ENCODE data around the gene EPAS1. TPM values are rescaled to one million over a fixed set of nuclear protein-coding genes. Genes with fewer than 3 reads are reported as not detected.

EPAS1 gene
- total and polyA plus RNA-seq, 4 donors: 26.2 to 193 (median 61.1) TPM

GRCh38 chr2:46284796-46285195 is 12.4 kb upstream of the EPAS1 start (continued):
- TF ChIP-seq CTCF (IDR thresholded peaks at IDR 0.05; ENCODE audit: low read depth, low read length, missing input control): no peak

- DNase-seq (ENCODE audit: low spot score): no peak
- no peak overlapping the region for H3K27ac ChIP-seq (ENCODE audit: low read depth in 1 of 2, low read length in 2 of 2)
- TF ChIP-seq TAF1 (conservative IDR thresholded peaks at IDR 0.05) (no peak), ATF3 (IDR thresholded peaks at IDR 0.05) (no peak), MAX (IDR thresholded peaks at IDR 0.05) (no peak), FOXA1 (IDR thresholded peaks at IDR 0.05) (no peak), CTCF (IDR thresholded peaks at IDR 0.05; ENCODE audit: low read depth, low read length, missing input control) (no peak), HNF4G (IDR thresholded peaks at IDR 0.05) (no peak), ZBTB33 (IDR thresholded peaks at IDR 0.05) (no peak), RXRA (IDR thresholded peaks at IDR 0.05) (no peak), YY1 (IDR thresholded peaks at IDR 0.05) (no peak), SP1 (IDR thresholded peaks at IDR 0.05) (no peak), REST (IDR thresholded peaks at IDR 0.05) (no peak), GABPA (IDR thresholded peaks at IDR 0.05 in 1 of 2, conservative IDR thresholded peaks at IDR 0.05 in 1 of 2) (no peak), HNF4A (conservative IDR thresholded peaks at IDR 0.05) (no peak), JUND (IDR thresholded peaks at IDR 0.05) (no peak), NR2F2 (IDR thresholded peaks at IDR 0.05) (no peak), RAD21 (IDR thresholded peaks at IDR 0.05) (no peak), EGR1 (IDR thresholded peaks at IDR 0.05; ENCODE audit: low read depth in 2 of 2) (no peak), FOXA2 (IDR thresholded peaks at IDR 0.05) (no peak)
Observed at GRCh38 chr2:46286715-46287114, 10.5 kb upstream of the EPAS1 start.

More at GRCh38 chr2:46286715-46287114, 10.5 kb upstream of the EPAS1 start:
- H3K36me3 ChIP-seq (ENCODE audit: control insufficient read depth in 4 of 4, insufficient read depth in 3 of 4, low read depth in 1 of 4, low read length in 3 of 4): no peaks in the 10 kb centered on the region
- H3K4me1 ChIP-seq (ENCODE audit: control insufficient read depth in 4 of 4, insufficient read depth in 4 of 4, low read length in 3 of 4): peaks cover 3 to 15% (median 13%) of the 10 kb centered on the region in 4 donors
- 96% methylated on average over 3 of the region's 3 CpGs for WGBS
- H3K9ac ChIP-seq (ENCODE audit: low read depth in 1 of 2, low read length in 2 of 2): no peak overlapping the region
- H3K27me3 ChIP-seq (ENCODE audit: control insufficient read depth in 4 of 4, insufficient read depth in 4 of 4, low read length in 3 of 4): no peaks in the 10 kb centered on the region
- no peaks in the 10 kb centered on the region for H3K9me3 ChIP-seq (ENCODE audit: control insufficient read depth in 4 of 4, low read length in 3 of 4)
- no peak overlapping the region for H3K4me3 ChIP-seq (ENCODE audit: low read depth in 1 of 3, low read length in 3 of 3)

Measured in liver (tissue), 9 donors.